ENCODE data around the gene HOMER1. TPM values are rescaled to one million over a fixed set of nuclear protein-coding genes. Genes with fewer than 3 reads are reported as not detected.

Gene HOMER1
- total RNA-seq, 1 donor from 2014 or later: 41.6 TPM

DNA sequence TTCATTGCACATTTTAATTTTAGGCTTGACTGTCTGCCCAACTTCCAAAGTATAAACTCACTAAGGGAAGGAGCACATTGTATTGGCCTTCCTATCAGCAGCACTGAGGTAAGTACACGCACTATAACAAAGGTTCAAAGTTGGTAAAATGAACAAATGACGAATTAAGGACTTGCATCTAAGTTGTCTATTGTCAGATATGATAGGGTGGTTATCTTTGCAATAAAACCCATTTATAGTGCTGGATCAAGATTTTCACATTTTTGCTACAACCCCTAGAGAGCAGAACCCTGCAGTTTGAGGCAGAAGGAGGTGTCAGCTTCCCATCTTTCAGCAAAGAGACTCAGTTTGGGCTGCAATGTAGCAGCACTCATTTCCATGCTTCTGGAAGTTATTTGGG lies 5.1 kb downstream of the HOMER1 start:
- Histone ChIP-seq H3F3A (ENCODE audit: low read depth) (peaks cover 20% of the 10 kb centered on the region), H2AFZ (replicated peaks) (no peak overlapping the region), H3K36me3 (no peaks in the 10 kb centered on the region), H3K4me1 (peaks cover 36% of the 10 kb centered on the region), H3K9ac (no peak overlapping the region), H3K79me2 (ENCODE audit: low read depth) (peaks cover 95% of the 10 kb centered on the region), H3K27me3 (no peaks in the 10 kb centered on the region), H3K4me3 (peak overlapping the region; percentile 15), H3K9me3 (ENCODE audit: low read depth) (no peaks in the 10 kb centered on the region), H3K27ac (peak overlapping the region; percentile 0), H3K4me2 (peak overlapping the region; percentile 94), H4K20me1 (ENCODE audit: low read depth) (peaks cover 69% of the 10 kb centered on the region)
- H3K4me1 Mint-ChIP-seq: peaks cover 41% of the 10 kb centered on the region
- TF ChIP-seq EZH2phosphoT487 (IDR thresholded peaks at IDR 0.05) (no peak), EZH2 (IDR thresholded peaks at IDR 0.05) (no peak)
- TF ChIP-seq, protein P1, sequence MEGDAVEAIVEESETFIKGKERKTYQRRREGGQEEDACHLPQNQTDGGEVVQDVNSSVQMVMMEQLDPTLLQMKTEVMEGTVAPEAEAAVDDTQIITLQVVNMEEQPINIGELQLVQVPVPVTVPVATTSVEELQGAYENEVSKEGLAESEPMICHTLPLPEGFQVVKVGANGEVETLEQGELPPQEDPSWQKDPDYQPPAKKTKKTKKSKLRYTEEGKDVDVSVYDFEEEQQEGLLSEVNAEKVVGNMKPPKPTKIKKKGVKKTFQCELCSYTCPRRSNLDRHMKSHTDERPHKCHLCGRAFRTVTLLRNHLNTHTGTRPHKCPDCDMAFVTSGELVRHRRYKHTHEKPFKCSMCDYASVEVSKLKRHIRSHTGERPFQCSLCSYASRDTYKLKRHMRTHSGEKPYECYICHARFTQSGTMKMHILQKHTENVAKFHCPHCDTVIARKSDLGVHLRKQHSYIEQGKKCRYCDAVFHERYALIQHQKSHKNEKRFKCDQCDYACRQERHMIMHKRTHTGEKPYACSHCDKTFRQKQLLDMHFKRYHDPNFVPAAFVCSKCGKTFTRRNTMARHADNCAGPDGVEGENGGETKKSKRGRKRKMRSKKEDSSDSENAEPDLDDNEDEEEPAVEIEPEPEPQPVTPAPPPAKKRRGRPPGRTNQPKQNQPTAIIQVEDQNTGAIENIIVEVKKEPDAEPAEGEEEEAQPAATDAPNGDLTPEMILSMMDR (IDR thresholded peaks at IDR 0.05): no peak
- H3K4me3 Mint-ChIP-seq: no peak overlapping the region
- peaks cover 11% of the 10 kb centered on the region for H3K36me3 Mint-ChIP-seq
- H3K27me3 Mint-ChIP-seq (ENCODE audit: insufficient read depth, low read depth): no peaks in the 10 kb centered on the region
- H3K27ac Mint-ChIP-seq: no peak overlapping the region
- no peak for DNase-seq (ENCODE audit: low spot score)
- H3K9me3 Mint-ChIP-seq: no peaks in the 10 kb centered on the region

- Histone ChIP-seq H3K9ac (no peak overlapping the region), H3K4me3 (peak overlapping the region; percentile 15), H3K36me3 (no peaks in the 10 kb centered on the region), H3K4me2 (peak overlapping the region; percentile 94), H3K4me1 (peaks cover 36% of the 10 kb centered on the region), H3K9me3 (ENCODE audit: low read depth) (no peaks in the 10 kb centered on the region), H3F3A (ENCODE audit: low read depth) (peaks cover 16% of the 10 kb centered on the region), H3K27ac (peak overlapping the region; percentile 0), H3K79me2 (ENCODE audit: low read depth) (peaks cover 99% of the 10 kb centered on the region), H2AFZ (replicated peaks) (no peak overlapping the region), H3K27me3 (no peaks in the 10 kb centered on the region), H4K20me1 (ENCODE audit: low read depth) (peaks cover 69% of the 10 kb centered on the region)
- H3K27ac Mint-ChIP-seq: no peak overlapping the region
- peak; percentile 26 for DNase-seq (ENCODE audit: low spot score)
- H3K27me3 Mint-ChIP-seq (ENCODE audit: insufficient read depth, low read depth): no peaks in the 10 kb centered on the region
- no peak for TF ChIP-seq EZH2phosphoT487 (IDR thresholded peaks at IDR 0.05)
- no peak for TF ChIP-seq EZH2 (IDR thresholded peaks at IDR 0.05)
- TF ChIP-seq, protein P1 (IDR thresholded peaks at IDR 0.05): no peak
- no peaks in the 10 kb centered on the region for H3K9me3 Mint-ChIP-seq
- no peak overlapping the region for H3K4me3 Mint-ChIP-seq
- peaks cover 41% of the 10 kb centered on the region for H3K4me1 Mint-ChIP-seq
- H3K36me3 Mint-ChIP-seq: peaks cover 14% of the 10 kb centered on the region
Measured at GRCh38 chr5:79508354-79508753, 5.6 kb downstream of the HOMER1 start.

GRCh38 chr5:79507251-79508205 lies 6.4 kb downstream of the HOMER1 start:
- Histone ChIP-seq H3K9ac (no peak overlapping the region), H2AFZ (replicated peaks) (no peak overlapping the region), H3K27me3 (no peaks in the 10 kb centered on the region), H3K4me1 (peaks cover 36% of the 10 kb centered on the region), H3K4me3 (no peak overlapping the region), H4K20me1 (ENCODE audit: low read depth) (peaks cover 63% of the 10 kb centered on the region), H3F3A (ENCODE audit: low read depth) (peaks cover 8% of the 10 kb centered on the region), H3K79me2 (ENCODE audit: low read depth) (peaks cover 100% of the 10 kb centered on the region), H3K4me2 (peak overlapping the region; percentile 94), H3K9me3 (ENCODE audit: low read depth) (no peaks in the 10 kb centered on the region), H3K36me3 (no peaks in the 10 kb centered on the region), H3K27ac (no peak overlapping the region)
- Mint-ChIP-seq H3K27ac (no peak overlapping the region), H3K27me3 (ENCODE audit: insufficient read depth, low read depth) (no peaks in the 10 kb centered on the region), H3K9me3 (no peaks in the 10 kb centered on the region), H3K4me1 (peaks cover 41% of the 10 kb centered on the region), H3K4me3 (no peak overlapping the region), H3K36me3 (peaks cover 14% of the 10 kb centered on the region)
- no peak for DNase-seq (ENCODE audit: low spot score)
- TF ChIP-seq EZH2phosphoT487 (IDR thresholded peaks at IDR 0.05) (no peak), EZH2 (IDR thresholded peaks at IDR 0.05) (no peak)
- TF ChIP-seq, protein P1 (IDR thresholded peaks at IDR 0.05): no peak
